SK-N-SH treated with all-trans-retinoic acid at 6 μM for 48 hours (cell line): ENCODE results near the gene IL15RA.

ENCODE experiments used
- ARNTL ChIP-seq: fragments of 450-650 bp; formaldehyde crosslinking; IDR thresholded peaks from 2 replicates; pipeline ENCODE4 v1.5.0; 2020; ENCODE audit warnings: low read depth, mild to moderate bottlenecking, moderate library complexity, borderline replicate concordance
- BACH2 ChIP-seq: fragments of 250-450 bp; sonication (Bioruptor Pico); IDR thresholded peaks from 2 replicates; pipeline ENCODE4 v1.9.0; 2021; ENCODE audit warnings: mild to moderate bottlenecking, borderline replicate concordance
- CSRNP3 ChIP-seq: fragments of 250-450 bp; sonication (Bioruptor Pico); IDR thresholded peaks from 2 replicates; pipeline ENCODE4 v1.5.1; 2021; ENCODE audit warnings: mild to moderate bottlenecking, moderate library complexity
- ESRRG ChIP-seq: fragments of 250-450 bp; sonication (Bioruptor Pico); IDR thresholded peaks from 2 replicates; pipeline ENCODE4 v1.6.1; 2021; ENCODE audit warnings: mild to moderate bottlenecking
- ISL1 ChIP-seq: fragments of 250-450 bp; sonication (Bioruptor Pico); IDR thresholded peaks from 2 replicates; pipeline ENCODE4 v2.1.2; 2022; ENCODE audit warnings: mild to moderate bottlenecking, moderate library complexity
- RARB ChIP-seq: fragments of 250-450 bp; sonication (Bioruptor Pico); IDR thresholded peaks from 2 replicates; pipeline ENCODE4 v1.8.0; 2021; ENCODE audit warnings: mild to moderate bottlenecking, moderate library complexity
- TOX ChIP-seq: fragments of 250-450 bp; sonication (Bioruptor Pico); IDR thresholded peaks from 2 replicates; pipeline ENCODE4 v1.8.0; 2021; ENCODE audit warnings: mild to moderate bottlenecking, moderate library complexity, borderline replicate concordance
- ZFP30 ChIP-seq: fragments of 450-650 bp; formaldehyde crosslinking; IDR thresholded peaks from 2 replicates; pipeline ENCODE4 v1.5.0; 2022; ENCODE audit warnings: mild to moderate bottlenecking, moderate library complexity
- ZNF70 ChIP-seq: fragments of 450-650 bp; formaldehyde crosslinking; IDR thresholded peaks from 2 replicates; pipeline ENCODE4 v1.5.0; 2020; ENCODE audit warnings: mild to moderate bottlenecking, moderate library complexity
- ZNF8 ChIP-seq: fragments of 450-650 bp; formaldehyde crosslinking; IDR thresholded peaks from 2 replicates; pipeline ENCODE4 v1.5.0; 2020; ENCODE audit warnings: mild to moderate bottlenecking, moderate library complexity

DNA sequence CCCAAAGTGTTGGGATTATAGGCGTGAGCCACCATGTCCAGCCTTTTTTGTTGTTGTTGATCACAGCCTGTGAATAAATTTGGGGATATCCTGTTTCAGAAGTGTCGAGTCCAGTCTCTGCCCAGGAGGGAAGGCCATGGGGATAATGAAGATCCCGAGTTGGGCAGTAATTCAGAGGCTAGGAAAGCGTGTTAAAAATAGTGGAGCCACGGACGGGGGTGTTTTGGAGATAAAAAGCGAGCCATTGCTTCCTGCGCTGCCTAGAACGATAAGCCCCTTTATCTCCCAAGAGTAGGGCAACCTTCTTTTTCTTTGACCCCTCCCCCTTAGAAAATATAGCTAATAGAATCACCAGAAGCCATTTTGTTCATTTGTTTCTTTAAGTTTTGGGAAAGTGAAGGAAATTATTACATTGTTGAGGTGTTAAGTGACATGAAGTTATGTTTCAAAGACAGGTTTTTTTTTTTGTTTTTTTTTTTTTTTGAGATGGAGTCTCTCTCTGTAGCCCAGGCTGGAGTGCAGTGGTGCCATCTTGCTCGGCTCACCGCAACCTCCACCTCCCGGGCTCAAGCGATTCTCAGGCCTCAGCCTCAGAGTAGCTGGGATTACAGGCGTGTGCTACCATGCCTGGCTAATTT is 43.3 kb downstream of the IL15RA start:
- TF ChIP-seq ZNF70 (CRISPR knock-in tag) (no peak), RARB (CRISPR knock-in tag) (no peak), ZFP30 (CRISPR knock-in tag) (no peak), TOX (CRISPR knock-in tag) (no peak), BACH2 (no peak), ZNF8 (no peak), CSRNP3 (CRISPR knock-in tag) (no peak), ISL1 (no peak), ESRRG (CRISPR knock-in tag) (no peak), ARNTL (CRISPR knock-in tag) (no peak)
